ENCODE data around the gene RCE1.

RCE1 gene

GRCh38 chr11:66834539-66834845 lies 8.7 kb upstream of the RCE1 start:
- peak overlapping the region; percentile 8 for H3K27ac Mint-ChIP-seq

GRCh38 chr11:66834943-66835342 lies 8.3 kb upstream of the RCE1 start:
- no peak for TF ChIP-seq CTCF (IDR thresholded peaks at IDR 0.05)
- Mint-ChIP-seq H3K4me1 (peaks cover 5% of the 10 kb centered on the region), H3K9me3 (no peaks in the 10 kb centered on the region), H3K4me3 (no peak overlapping the region), H3K27ac (peak overlapping the region; percentile 8), H3K36me3 (ENCODE audit: low read depth) (peaks cover 10% of the 10 kb centered on the region), H3K27me3 (ENCODE audit: low read depth, poor library complexity) (no peaks in the 10 kb centered on the region)
- DNase-seq = no peak

More at GRCh38 chr11:66834539-66834845, 8.7 kb upstream of the RCE1 start:
- H3K36me3 Mint-ChIP-seq (ENCODE audit: low read depth) = peaks cover 10% of the 10 kb centered on the region
- TF ChIP-seq CTCF (IDR thresholded peaks at IDR 0.05) = peak; percentile 5
- peaks cover 5% of the 10 kb centered on the region for H3K4me1 Mint-ChIP-seq
- no peak overlapping the region for H3K4me3 Mint-ChIP-seq
- H3K9me3 Mint-ChIP-seq = no peaks in the 10 kb centered on the region
- DNase-seq = no peak
- no peaks in the 10 kb centered on the region for H3K27me3 Mint-ChIP-seq (ENCODE audit: low read depth, poor library complexity)

- Mint-ChIP-seq H3K27ac (no peak overlapping the region), H3K4me1 (peaks cover 5% of the 10 kb centered on the region), H3K27me3 (ENCODE audit: low read depth, poor library complexity) (no peaks in the 10 kb centered on the region), H3K36me3 (ENCODE audit: low read depth) (peaks cover 10% of the 10 kb centered on the region), H3K4me3 (no peak overlapping the region), H3K9me3 (no peaks in the 10 kb centered on the region)
- no peak for TF ChIP-seq CTCF (IDR thresholded peaks at IDR 0.05)
- DNase-seq = no peak
Observed at GRCh38 chr11:66835768-66836405, 7.4 kb upstream of the RCE1 start.

GRCh38 chr11:66840317-66841091 lies 2.7 kb upstream of the RCE1 start:
- no peak for TF ChIP-seq CTCF (IDR thresholded peaks at IDR 0.05)
- Mint-ChIP-seq H3K4me1 (peaks cover 30% of the 10 kb centered on the region), H3K27ac (no peak overlapping the region), H3K27me3 (ENCODE audit: low read depth, poor library complexity) (no peaks in the 10 kb centered on the region), H3K4me3 (no peak overlapping the region), H3K36me3 (ENCODE audit: low read depth) (peaks cover 6% of the 10 kb centered on the region), H3K9me3 (no peaks in the 10 kb centered on the region)
- DNase-seq = no peak

GRCh38 chr11:66841861-66842260 lies 1.4 kb upstream of the RCE1 start:
- Mint-ChIP-seq H3K4me1 (peaks cover 30% of the 10 kb centered on the region), H3K4me3 (peak overlapping the region; percentile 93), H3K9me3 (no peaks in the 10 kb centered on the region), H3K27me3 (ENCODE audit: low read depth, poor library complexity) (no peaks in the 10 kb centered on the region), H3K27ac (no peak overlapping the region), H3K36me3 (ENCODE audit: low read depth) (peaks cover 6% of the 10 kb centered on the region)
- DNase-seq = no peak
- no peak for TF ChIP-seq CTCF (IDR thresholded peaks at IDR 0.05)

GRCh38 chr11:66842501-66842895 lies 743 bp upstream of the RCE1 start:
- Mint-ChIP-seq H3K4me3 (peak overlapping the region; percentile 93), H3K27ac (peak overlapping the region; percentile 95), H3K4me1 (peaks cover 30% of the 10 kb centered on the region), H3K9me3 (no peaks in the 10 kb centered on the region), H3K36me3 (ENCODE audit: low read depth) (peaks cover 6% of the 10 kb centered on the region), H3K27me3 (ENCODE audit: low read depth, poor library complexity) (no peaks in the 10 kb centered on the region)
- DNase-seq = no peak
- TF ChIP-seq CTCF (IDR thresholded peaks at IDR 0.05) = no peak
